IMR-90 (cell line): ENCODE data around the gene ARMCX1.

ENCODE experiments used
- CHD1 ChIP-seq: IDR thresholded peaks from 2 replicates; pipeline ENCODE4 v1.6.1; 2012; ENCODE audit warnings: low read depth, low read length, improper control_type of control experiment
- POLR2A ChIP-seq: IDR thresholded peaks from 2 replicates; pipeline ENCODE4 v1.6.1; 2012; ENCODE audit warnings: mild to moderate bottlenecking, low read depth, low read length
- RAD21 ChIP-seq: IDR thresholded peaks from 2 replicates; pipeline ENCODE4 v1.6.1; 2012; ENCODE audit warnings: low read length, improper control_type of control experiment
- TF ChIP-seq, protein P1 (sequence below): conservative IDR thresholded peaks from 2 replicates; pipeline ENCODE4 v1.5.1; 2012; ENCODE audit warnings: mild to moderate bottlenecking, low read depth, low read length, improper control_type of control experiment
- TF ChIP-seq, protein P2 (sequence below): fragments of 150-350 bp; IDR thresholded peaks from 2 replicates; pipeline ENCODE4 v1.6.1; 2016; ENCODE audit warnings: low read depth, mild to moderate bottlenecking, low read length, moderate library complexity, borderline replicate concordance

DNA sequence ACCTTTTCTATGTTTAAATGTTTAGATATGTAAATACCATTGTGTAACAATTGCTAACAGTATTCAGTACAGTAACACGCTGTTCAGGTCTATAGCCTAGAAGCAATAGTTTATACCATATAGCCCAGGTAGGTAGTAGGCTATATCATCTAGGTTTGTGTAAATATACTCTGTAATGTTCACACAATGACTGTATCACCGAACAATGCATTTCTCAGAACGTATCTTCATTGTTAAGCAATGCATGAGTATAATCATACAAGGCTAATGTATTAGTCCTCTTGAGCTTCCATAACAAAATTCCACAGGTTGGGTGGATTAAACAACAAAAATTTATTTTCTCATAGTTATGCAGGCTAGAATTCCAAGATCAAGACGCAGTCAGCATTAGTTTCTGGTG is 42.4 kb upstream of the ARMCX1 start:
- TF ChIP-seq, protein P1, sequence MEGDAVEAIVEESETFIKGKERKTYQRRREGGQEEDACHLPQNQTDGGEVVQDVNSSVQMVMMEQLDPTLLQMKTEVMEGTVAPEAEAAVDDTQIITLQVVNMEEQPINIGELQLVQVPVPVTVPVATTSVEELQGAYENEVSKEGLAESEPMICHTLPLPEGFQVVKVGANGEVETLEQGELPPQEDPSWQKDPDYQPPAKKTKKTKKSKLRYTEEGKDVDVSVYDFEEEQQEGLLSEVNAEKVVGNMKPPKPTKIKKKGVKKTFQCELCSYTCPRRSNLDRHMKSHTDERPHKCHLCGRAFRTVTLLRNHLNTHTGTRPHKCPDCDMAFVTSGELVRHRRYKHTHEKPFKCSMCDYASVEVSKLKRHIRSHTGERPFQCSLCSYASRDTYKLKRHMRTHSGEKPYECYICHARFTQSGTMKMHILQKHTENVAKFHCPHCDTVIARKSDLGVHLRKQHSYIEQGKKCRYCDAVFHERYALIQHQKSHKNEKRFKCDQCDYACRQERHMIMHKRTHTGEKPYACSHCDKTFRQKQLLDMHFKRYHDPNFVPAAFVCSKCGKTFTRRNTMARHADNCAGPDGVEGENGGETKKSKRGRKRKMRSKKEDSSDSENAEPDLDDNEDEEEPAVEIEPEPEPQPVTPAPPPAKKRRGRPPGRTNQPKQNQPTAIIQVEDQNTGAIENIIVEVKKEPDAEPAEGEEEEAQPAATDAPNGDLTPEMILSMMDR = no peak
- TF ChIP-seq POLR2A (no peak), RAD21 (no peak), CHD1 (no peak)
- TF ChIP-seq, protein P2, sequence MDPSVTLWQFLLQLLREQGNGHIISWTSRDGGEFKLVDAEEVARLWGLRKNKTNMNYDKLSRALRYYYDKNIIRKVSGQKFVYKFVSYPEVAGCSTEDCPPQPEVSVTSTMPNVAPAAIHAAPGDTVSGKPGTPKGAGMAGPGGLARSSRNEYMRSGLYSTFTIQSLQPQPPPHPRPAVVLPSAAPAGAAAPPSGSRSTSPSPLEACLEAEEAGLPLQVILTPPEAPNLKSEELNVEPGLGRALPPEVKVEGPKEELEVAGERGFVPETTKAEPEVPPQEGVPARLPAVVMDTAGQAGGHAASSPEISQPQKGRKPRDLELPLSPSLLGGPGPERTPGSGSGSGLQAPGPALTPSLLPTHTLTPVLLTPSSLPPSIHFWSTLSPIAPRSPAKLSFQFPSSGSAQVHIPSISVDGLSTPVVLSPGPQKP = no peak
